ENCODE data around the gene TSEN54. TPM values are rescaled to one million over a fixed set of nuclear protein-coding genes. Genes with fewer than 3 reads are reported as not detected.

Gene TSEN54
- total RNA-seq, 1 experiment from 2014 or later: 78.7 TPM

DNA sequence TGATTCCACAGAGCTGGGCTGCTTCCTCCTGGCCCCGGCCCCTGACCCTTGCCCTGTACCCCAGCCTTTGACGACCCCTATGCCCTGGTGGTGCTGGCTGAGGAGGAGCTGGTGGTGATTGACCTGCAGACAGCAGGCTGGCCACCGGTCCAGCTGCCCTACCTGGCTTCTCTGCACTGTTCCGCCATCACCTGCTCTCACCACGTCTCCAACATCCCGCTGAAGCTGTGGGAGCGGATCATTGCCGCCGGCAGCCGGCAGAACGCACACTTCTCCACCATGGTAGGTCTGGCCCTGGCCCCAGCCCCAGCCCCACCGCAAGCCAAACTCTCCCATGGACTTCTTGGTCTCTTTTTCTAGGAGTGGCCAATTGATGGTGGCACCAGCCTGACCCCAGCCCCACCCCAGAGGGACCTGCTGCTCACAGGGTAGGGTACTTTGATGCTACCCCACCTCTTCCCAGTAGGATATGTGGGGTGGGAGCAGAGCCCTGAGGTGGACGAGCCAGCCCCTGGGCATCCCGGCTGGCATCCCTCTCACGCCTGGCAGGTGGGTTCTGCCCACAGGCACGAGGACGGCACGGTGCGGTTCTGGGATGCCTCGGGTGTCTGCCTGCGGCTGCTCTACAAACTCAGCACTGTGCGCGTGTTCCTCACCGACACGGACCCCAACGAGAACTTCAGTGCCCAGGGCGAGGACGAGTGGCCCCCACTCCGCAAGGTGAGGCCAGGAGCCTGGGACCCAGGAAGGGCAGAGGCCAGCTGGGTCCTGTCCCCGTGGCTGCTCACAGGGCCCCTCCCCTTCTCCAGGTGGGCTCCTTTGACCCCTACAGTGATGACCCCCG lies 52.3 kb downstream of the TSEN54 start:
- Histone ChIP-seq H3K4me3 (ENCODE audit: low read depth in 2 of 2, low read length in 2 of 2) (no peak overlapping the region), H3K27me3 (ENCODE audit: control insufficient read depth, insufficient read depth, low read length) (no peaks in the 10 kb centered on the region), H3K9me3 (ENCODE audit: control insufficient read depth, insufficient read depth, low read depth, low read length) (no peaks in the 10 kb centered on the region), H3K27ac (ENCODE audit: low read length) (no peak overlapping the region), H3K36me3 (ENCODE audit: control insufficient read depth, insufficient read depth, low read length) (no peaks in the 10 kb centered on the region), H3K4me1 (ENCODE audit: control insufficient read depth, insufficient read depth, low read length) (peaks cover 23% of the 10 kb centered on the region)
- ChIA-PET POLR2A (no interaction called here), CTCF (no interaction called here)
- in situ Hi-C loops (cut with HindIII; ENCODE audit: low pct_unique_long_range_greater_than_20kb, low sequenced_read_pairs) (no loop called here), intact Hi-C loops (cut with micrococcal nuclease; ENCODE audit: unreplicated experiment) (no loop called here)
- no TSS peak for BruUV-seq (replicated peaks)
- TF ChIP-seq REST (IDR thresholded peaks at IDR 0.05; ENCODE audit: insufficient read depth in 1 of 2, low read depth in 2 of 2, low read length in 1 of 2) (no peak), POLR2AphosphoS5 (IDR thresholded peaks at IDR 0.05; ENCODE audit: low read depth, low read length) (no peak), TCF7L2 (IDR thresholded peaks at IDR 0.05; ENCODE audit: low read depth, low read length) (no peak), SIN3A (IDR thresholded peaks at IDR 0.05; ENCODE audit: borderline replicate concordance, insufficient read depth, low read depth, low read length) (no peak)
- TF ChIP-seq, protein P1, sequence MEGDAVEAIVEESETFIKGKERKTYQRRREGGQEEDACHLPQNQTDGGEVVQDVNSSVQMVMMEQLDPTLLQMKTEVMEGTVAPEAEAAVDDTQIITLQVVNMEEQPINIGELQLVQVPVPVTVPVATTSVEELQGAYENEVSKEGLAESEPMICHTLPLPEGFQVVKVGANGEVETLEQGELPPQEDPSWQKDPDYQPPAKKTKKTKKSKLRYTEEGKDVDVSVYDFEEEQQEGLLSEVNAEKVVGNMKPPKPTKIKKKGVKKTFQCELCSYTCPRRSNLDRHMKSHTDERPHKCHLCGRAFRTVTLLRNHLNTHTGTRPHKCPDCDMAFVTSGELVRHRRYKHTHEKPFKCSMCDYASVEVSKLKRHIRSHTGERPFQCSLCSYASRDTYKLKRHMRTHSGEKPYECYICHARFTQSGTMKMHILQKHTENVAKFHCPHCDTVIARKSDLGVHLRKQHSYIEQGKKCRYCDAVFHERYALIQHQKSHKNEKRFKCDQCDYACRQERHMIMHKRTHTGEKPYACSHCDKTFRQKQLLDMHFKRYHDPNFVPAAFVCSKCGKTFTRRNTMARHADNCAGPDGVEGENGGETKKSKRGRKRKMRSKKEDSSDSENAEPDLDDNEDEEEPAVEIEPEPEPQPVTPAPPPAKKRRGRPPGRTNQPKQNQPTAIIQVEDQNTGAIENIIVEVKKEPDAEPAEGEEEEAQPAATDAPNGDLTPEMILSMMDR (IDR thresholded peaks at IDR 0.05): no peak
- DNase-seq (ENCODE audit: low read depth, low spot score) (no peak), ATAC-seq (no peak)

DNA sequence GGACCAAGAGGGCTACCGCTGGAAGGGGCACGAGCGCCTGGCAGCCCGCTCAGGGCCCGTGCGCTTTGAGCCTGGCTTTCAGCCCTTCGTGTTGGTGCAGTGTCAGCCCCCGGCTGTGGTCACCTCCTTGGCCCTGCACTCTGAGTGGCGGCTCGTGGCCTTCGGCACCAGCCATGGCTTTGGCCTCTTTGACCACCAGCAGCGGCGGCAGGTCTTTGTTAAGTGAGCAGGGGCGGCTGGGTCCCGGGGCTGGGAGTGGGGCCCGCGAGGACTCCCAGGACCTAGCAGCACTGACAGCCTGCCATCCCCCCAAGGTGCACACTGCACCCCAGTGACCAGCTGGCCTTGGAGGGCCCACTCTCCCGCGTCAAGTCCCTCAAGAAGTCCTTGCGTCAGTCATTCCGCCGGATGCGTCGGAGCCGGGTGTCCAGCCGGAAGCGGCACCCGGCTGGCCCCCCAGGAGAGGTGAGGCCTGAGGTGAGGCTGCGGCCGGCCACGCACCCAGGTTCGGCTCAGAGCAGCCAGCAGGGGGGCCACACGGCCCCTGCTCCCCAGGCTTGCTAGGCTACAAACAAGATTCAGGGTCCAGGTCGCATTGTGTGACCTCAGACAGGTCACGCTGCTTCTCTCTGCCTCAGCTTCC lies 53.8 kb downstream of the TSEN54 start:
- CTCF ChIA-PET: no interaction called here
- peaks cover 9% of the 10 kb centered on the region for H3K4me1 ChIP-seq (ENCODE audit: control insufficient read depth, insufficient read depth, low read length)
- ATAC-seq (no peak), DNase-seq (ENCODE audit: low read depth, low spot score) (no peak)
- H3K36me3 ChIP-seq (ENCODE audit: control insufficient read depth, insufficient read depth, low read length): no peaks in the 10 kb centered on the region
- H3K27ac ChIP-seq (ENCODE audit: low read length): no peak overlapping the region
- TF ChIP-seq TCF7L2 (IDR thresholded peaks at IDR 0.05; ENCODE audit: low read depth, low read length) (no peak), SIN3A (IDR thresholded peaks at IDR 0.05; ENCODE audit: borderline replicate concordance, insufficient read depth, low read depth, low read length) (no peak), POLR2AphosphoS5 (IDR thresholded peaks at IDR 0.05; ENCODE audit: low read depth, low read length) (no peak), REST (IDR thresholded peaks at IDR 0.05; ENCODE audit: insufficient read depth in 1 of 2, low read depth in 2 of 2, low read length in 1 of 2) (no peak)
- TF ChIP-seq, protein P1 (IDR thresholded peaks at IDR 0.05): no peak
- BruUV-seq (replicated peaks): no TSS peak
- H3K4me3 ChIP-seq (ENCODE audit: low read depth in 2 of 2, low read length in 2 of 2): no peak overlapping the region
- no peaks in the 10 kb centered on the region for H3K9me3 ChIP-seq (ENCODE audit: control insufficient read depth, insufficient read depth, low read depth, low read length)
- intact Hi-C loops (cut with micrococcal nuclease; ENCODE audit: unreplicated experiment) (no loop called here), in situ Hi-C loops (cut with HindIII; ENCODE audit: low pct_unique_long_range_greater_than_20kb, low sequenced_read_pairs) (no loop called here)
- H3K27me3 ChIP-seq (ENCODE audit: control insufficient read depth, insufficient read depth, low read length): no peaks in the 10 kb centered on the region
- POLR2A ChIA-PET: no interaction called here

All from Panc1 (cell line).